Measurements from ENCODE around the gene CDK5.

GRCh38 chr7:151038951-151039849, 18.5 kb downstream of the CDK5 start:
- TF ChIP-seq PHF8 (IDR thresholded peaks at IDR 0.05; ENCODE audit: borderline replicate concordance, low read depth), result no peak
- no peak for TF ChIP-seq CTCF (IDR thresholded peaks at IDR 0.05)
- TF ChIP-seq MAX (IDR thresholded peaks at IDR 0.05), result peak; percentile 39; the same call in 1 of the 2 replicates
- no peak for TF ChIP-seq HMGXB4 (CRISPR knock-in tag; IDR thresholded peaks at IDR 0.05; ENCODE audit: borderline replicate concordance)
- no peak for TF ChIP-seq REST (IDR thresholded peaks at IDR 0.05)
- TF ChIP-seq POLR2A (IDR thresholded peaks at IDR 0.05; ENCODE audit: low read length), result peak; percentile 48
- TF ChIP-seq ZFP36 (IDR thresholded peaks at IDR 0.05; ENCODE audit: borderline replicate concordance, partially characterized antibody), result no peak

Measured in A549 (cell line).